HepG2 (cell line): Measurements from ENCODE around the gene SCGB2A2. TPM values are rescaled to one million over a fixed set of nuclear protein-coding genes. Genes with fewer than 3 reads are reported as not detected.

ENCODE experiments used
- ATAC-seq: fragments of 200-7000 bp; cut with Tn5 transposase; 3 replicates; pipeline ENCODE4 v1.9.1; 2020; ENCODE audit warnings: mild to moderate bottlenecking, moderate library complexity
- BruUV-seq: library from RNA; stranded (reverse); fragments of 400-500 nt; replicated peaks from 2 replicates; lab custom pipeline; 2021; lab: Mats Ljungman, UMichigan
- CTCF ChIA-PET: fragments of 300-600 bp; formaldehyde crosslinking; extraction: SDS; loops from one replicate; lab custom pipeline; 2021; ENCODE audit warnings: low total read pairs, inconsistent platforms, low intra/inter-chr PET ratio; lab: Yijun Ruan, JAX
- POLR2A ChIA-PET: fragments of 350-600 bp; sonication (Branson Sonifier 250); formaldehyde crosslinking; loops from one replicate; lab custom pipeline; 2020; ENCODE audit warnings: antibody characterized with exemption, inconsistent platforms; lab: Yijun Ruan, JAX
- DNase-seq: peaks from one replicate; pipeline ENCODE4 v3.0.0-alpha.2; 2015; ENCODE audit warnings: low spot score
- FAIRE-seq: peaks from 3 replicates; lab custom pipeline; 2011; peaks lifted over from hg19 to GRCh38; lab: Jason Lieb, UNC
- H2AFZ ChIP-seq: one replicate; pipeline ENCODE4 v1.6.1; 2011; ENCODE audit warnings: low read length, inconsistent platforms
- H3K27ac ChIP-seq: fragments of 300-600 bp; 3 replicates; pipeline ENCODE4 v1.8.0; 2011; ENCODE audit warnings: mixed run types, mild to moderate bottlenecking, mixed read lengths, low read length, inconsistent platforms; ENCODE audit not compliant: insufficient read depth; ENCODE audit errors: extremely low read length
- H3K27me3 ChIP-seq, 2 experiments: fragments of 200-600 bp in 1 of 2; 2 replicates in 1 of 2; 3 replicates in 1 of 2; pipeline versions ENCODE4 v1.6.0 to v1.8.0; 2011; ENCODE audit warnings: low read length in 2 of 2, mild to moderate bottlenecking in 2 of 2, moderate library complexity in 2 of 2, inconsistent platforms in 1 of 2; ENCODE audit not compliant: insufficient read depth in 2 of 2, control insufficient read depth in 1 of 2
- H3K36me3 ChIP-seq, 2 experiments: fragments of 200-600 bp in 1 of 2; replicated peaks in 1 of 2; 2 replicates in 1 of 2; 3 replicates in 1 of 2; pipeline versions ENCODE4 v1.5.1 to v1.8.0; 2011; ENCODE audit warnings: low read length in 2 of 2, inconsistent platforms in 1 of 2; ENCODE audit not compliant: insufficient read depth in 2 of 2, control insufficient read depth in 1 of 2
- H3K4me1 ChIP-seq: 2 replicates; pipeline ENCODE4 v1.5.1; 2012; ENCODE audit warnings: low read length, inconsistent platforms; ENCODE audit not compliant: insufficient read depth
- H3K4me2 ChIP-seq: 2 replicates; pipeline ENCODE4 v1.6.0; 2011; ENCODE audit warnings: low read depth, low read length, inconsistent platforms
- H3K4me3 ChIP-seq, 3 experiments: fragments of 200-600 bp in 1 of 3; sonication (generic), shearing (Covaris generic) in 1 of 3; replicated peaks in 1 of 3; 2 replicates each; pipeline ENCODE4 v1.5.1; 2011 to 2016; ENCODE audit warnings: low read length in 3 of 3, inconsistent platforms in 2 of 3, low read depth in 2 of 3, mild to moderate bottlenecking in 2 of 3, control low read depth in 1 of 3, mixed read lengths in 1 of 3; ENCODE audit not compliant: insufficient read depth in 1 of 3
- H3K79me2 ChIP-seq: one replicate; pipeline ENCODE4 v1.6.1; 2011; ENCODE audit warnings: low read length, inconsistent platforms; ENCODE audit not compliant: insufficient read depth
- H3K9ac ChIP-seq: 2 replicates; pipeline ENCODE4 v1.6.0; 2011; ENCODE audit warnings: mild to moderate bottlenecking, low read depth, low read length, inconsistent platforms; ENCODE audit not compliant: insufficient read depth
- H3K9me3 ChIP-seq: 2 replicates; pipeline ENCODE4 v1.5.1; 2012; ENCODE audit warnings: mild to moderate bottlenecking, low read length
- H4K20me1 ChIP-seq: 2 replicates; pipeline ENCODE4 v1.6.0; 2011; ENCODE audit warnings: inconsistent platforms, mild to moderate bottlenecking, low read length, moderate library complexity; ENCODE audit not compliant: insufficient read depth
- NAIF1 ChIP-seq: sonication (generic); formaldehyde crosslinking; IDR thresholded peaks from 2 replicates; pipeline ENCODE4 v1.5.0; 2020; ENCODE audit warnings: mild to moderate bottlenecking, missing genetic modification reagents, borderline replicate concordance
- SOX6 ChIP-seq, 2 experiments: fragments of 450-650 bp in 1 of 2; sonication (generic) in 1 of 2; formaldehyde crosslinking in 1 of 2; IDR thresholded peaks; 2 replicates each; pipeline versions ENCODE4 v1.4.0 to v1.6.1; 2017 to 2020; ENCODE audit warnings: antibody characterized with exemption in 1 of 2, mild to moderate bottlenecking in 1 of 2, missing genetic modification reagents in 1 of 2
- ZNF232 ChIP-seq: sonication (generic); formaldehyde crosslinking; IDR thresholded peaks from 2 replicates; pipeline ENCODE4 v1.4.0; 2020; ENCODE audit warnings: missing genetic modification reagents, borderline replicate concordance
- ZNF768 ChIP-seq: sonication (generic); formaldehyde crosslinking; IDR thresholded peaks from 2 replicates; pipeline ENCODE4 v1.4.0; 2020; ENCODE audit warnings: missing genetic modification reagents
- WGBS: methylation state at CpG from one replicate; pipeline ENCODE4 v1.1.6; 2017; ENCODE audit warnings: low lambda C conversion rate; 5-methylcytosine and 5-hydroxymethylcytosine counted together
- in situ Hi-C: cut with HindIII; loops from 2 replicates; pipeline ENCODE4 v1.10.0; 2017; ENCODE audit warnings: low pct_unique_long_range_greater_than_20kb; ENCODE audit not compliant: extremely low pct_ligation_motif_present
- intact Hi-C: fragments of 100-400 bp; cut with micrococcal nuclease; formaldehyde crosslinking; loops from one replicate; pipeline ENCODE4 v1.10.0; 2022; ENCODE audit not compliant: unreplicated experiment
- polyA plus RNA-seq, 8 experiments: library from polyadenylated mRNA; depleted of rRNA in 3 of 8; stranded (reverse) in 7 of 8; unstranded in 1 of 8; fragments of >200 nt; fragmentation: Illumina TruSeq in 4 of 8; extraction: Trizol in 4 of 8; gene quantifications; 2 replicates each; pipeline versions ENCODE4 v1.2.1 to v1.2.3, GENCODE V29; 2011 to 2016; ENCODE audit warnings: low read depth in 4 of 8, missing spikeins in 1 of 8, mixed read lengths in 1 of 8; ENCODE audit not compliant: insufficient read depth in 1 of 8
- total RNA-seq, 5 experiments: library from RNA; depleted of rRNA; stranded (reverse); fragments of >200 nt; fragmentation: Illumina TruSeq; extraction: Trizol; gene quantifications; 2 replicates each; pipeline ENCODE4 v1.2.3, GENCODE V29; 2016; ENCODE audit warnings: low read depth in 1 of 5
- TF ChIP-seq, protein P1 (sequence below): sonication (generic); formaldehyde crosslinking; IDR thresholded peaks from 2 replicates; pipeline ENCODE4 v1.4.0; 2020; ENCODE audit warnings: missing genetic modification reagents
- TF ChIP-seq, protein P2 (sequence below): sonication (generic); formaldehyde crosslinking; IDR thresholded peaks from 2 replicates; pipeline ENCODE4 v1.4.0; 2020; ENCODE audit warnings: mild to moderate bottlenecking, missing genetic modification reagents

Gene SCGB2A2
- total and polyA plus RNA-seq, 2 of the 13 experiments (the other 11 are each of a cell fraction or from before 2014, with no cell fraction given), result 0.12 TPM; not detected in 1

DNA sequence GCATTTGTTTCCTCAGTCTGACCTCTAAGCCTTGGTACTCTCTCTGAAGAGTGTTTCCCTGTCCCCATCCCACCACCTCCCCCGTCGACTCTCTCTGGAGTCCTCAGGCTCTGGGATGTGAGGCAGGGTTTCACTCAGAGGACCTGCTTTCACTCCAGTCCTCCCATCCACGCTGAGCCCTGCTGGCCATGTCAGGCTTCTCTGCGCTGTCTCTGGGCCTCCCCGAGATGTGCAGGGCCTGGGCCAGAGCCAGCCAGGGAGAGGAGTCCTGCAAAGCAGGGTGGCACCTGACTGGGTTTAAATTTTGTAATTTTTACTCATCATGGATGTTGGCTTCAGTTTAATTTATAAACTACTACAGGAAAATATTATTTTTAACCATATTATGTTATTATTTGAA, 3.3 kb downstream of the SCGB2A2 start:
- no peak for FAIRE-seq
- Histone ChIP-seq H3K9me3 (no peaks in the 10 kb centered on the region), H3K9ac (no peak overlapping the region), H3K27me3 (peaks cover 2 to 11% of the 10 kb centered on the region in 2 experiments; a peak in 3 of 5 replicates), H3K36me3 (no peaks in the 10 kb centered on the region), H3K4me2 (no peak overlapping the region; the same call in 1 of the 2 replicates), H3K79me2 (no peaks in the 10 kb centered on the region), H4K20me1 (no peaks in the 10 kb centered on the region), H3K27ac (no peak overlapping the region), H3K4me3 (no peak overlapping the region), H3K4me1 (peaks cover 18% of the 10 kb centered on the region), H2AFZ (no peak overlapping the region)
- DNase-seq, result no peak
- peak; percentile 47; the same call in 2 of the 3 replicates for ATAC-seq
- peak; percentile 80; the same call in 1 of the 2 replicates for TF ChIP-seq ZNF768 (CRISPR knock-in tag)
- TF ChIP-seq ZNF232 (CRISPR knock-in tag), result no peak
- TF ChIP-seq, protein P1, sequence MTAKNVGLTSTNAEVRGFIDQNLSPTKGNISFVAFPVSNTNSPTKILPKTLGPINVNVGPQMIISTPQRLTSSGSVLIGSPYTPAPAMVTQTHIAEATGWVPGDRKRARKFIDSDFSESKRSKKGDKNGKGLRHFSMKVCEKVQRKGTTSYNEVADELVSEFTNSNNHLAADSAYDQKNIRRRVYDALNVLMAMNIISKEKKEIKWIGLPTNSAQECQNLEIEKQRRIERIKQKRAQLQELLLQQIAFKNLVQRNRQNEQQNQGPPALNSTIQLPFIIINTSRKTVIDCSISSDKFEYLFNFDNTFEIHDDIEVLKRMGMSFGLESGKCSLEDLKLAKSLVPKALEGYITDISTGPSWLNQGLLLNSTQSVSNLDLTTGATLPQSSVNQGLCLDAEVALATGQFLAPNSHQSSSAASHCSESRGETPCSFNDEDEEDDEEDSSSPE (CRISPR knock-in tag), result no peak
- TF ChIP-seq SOX6 (IDR thresholded peaks at IDR 0.05), result no peak
- 0 out of 2 replicates have a peak, but pooled peaks have one; percentile 5 for TF ChIP-seq SOX6 (CRISPR knock-in tag; IDR thresholded peaks at IDR 0.05)
- TF ChIP-seq, protein P2, sequence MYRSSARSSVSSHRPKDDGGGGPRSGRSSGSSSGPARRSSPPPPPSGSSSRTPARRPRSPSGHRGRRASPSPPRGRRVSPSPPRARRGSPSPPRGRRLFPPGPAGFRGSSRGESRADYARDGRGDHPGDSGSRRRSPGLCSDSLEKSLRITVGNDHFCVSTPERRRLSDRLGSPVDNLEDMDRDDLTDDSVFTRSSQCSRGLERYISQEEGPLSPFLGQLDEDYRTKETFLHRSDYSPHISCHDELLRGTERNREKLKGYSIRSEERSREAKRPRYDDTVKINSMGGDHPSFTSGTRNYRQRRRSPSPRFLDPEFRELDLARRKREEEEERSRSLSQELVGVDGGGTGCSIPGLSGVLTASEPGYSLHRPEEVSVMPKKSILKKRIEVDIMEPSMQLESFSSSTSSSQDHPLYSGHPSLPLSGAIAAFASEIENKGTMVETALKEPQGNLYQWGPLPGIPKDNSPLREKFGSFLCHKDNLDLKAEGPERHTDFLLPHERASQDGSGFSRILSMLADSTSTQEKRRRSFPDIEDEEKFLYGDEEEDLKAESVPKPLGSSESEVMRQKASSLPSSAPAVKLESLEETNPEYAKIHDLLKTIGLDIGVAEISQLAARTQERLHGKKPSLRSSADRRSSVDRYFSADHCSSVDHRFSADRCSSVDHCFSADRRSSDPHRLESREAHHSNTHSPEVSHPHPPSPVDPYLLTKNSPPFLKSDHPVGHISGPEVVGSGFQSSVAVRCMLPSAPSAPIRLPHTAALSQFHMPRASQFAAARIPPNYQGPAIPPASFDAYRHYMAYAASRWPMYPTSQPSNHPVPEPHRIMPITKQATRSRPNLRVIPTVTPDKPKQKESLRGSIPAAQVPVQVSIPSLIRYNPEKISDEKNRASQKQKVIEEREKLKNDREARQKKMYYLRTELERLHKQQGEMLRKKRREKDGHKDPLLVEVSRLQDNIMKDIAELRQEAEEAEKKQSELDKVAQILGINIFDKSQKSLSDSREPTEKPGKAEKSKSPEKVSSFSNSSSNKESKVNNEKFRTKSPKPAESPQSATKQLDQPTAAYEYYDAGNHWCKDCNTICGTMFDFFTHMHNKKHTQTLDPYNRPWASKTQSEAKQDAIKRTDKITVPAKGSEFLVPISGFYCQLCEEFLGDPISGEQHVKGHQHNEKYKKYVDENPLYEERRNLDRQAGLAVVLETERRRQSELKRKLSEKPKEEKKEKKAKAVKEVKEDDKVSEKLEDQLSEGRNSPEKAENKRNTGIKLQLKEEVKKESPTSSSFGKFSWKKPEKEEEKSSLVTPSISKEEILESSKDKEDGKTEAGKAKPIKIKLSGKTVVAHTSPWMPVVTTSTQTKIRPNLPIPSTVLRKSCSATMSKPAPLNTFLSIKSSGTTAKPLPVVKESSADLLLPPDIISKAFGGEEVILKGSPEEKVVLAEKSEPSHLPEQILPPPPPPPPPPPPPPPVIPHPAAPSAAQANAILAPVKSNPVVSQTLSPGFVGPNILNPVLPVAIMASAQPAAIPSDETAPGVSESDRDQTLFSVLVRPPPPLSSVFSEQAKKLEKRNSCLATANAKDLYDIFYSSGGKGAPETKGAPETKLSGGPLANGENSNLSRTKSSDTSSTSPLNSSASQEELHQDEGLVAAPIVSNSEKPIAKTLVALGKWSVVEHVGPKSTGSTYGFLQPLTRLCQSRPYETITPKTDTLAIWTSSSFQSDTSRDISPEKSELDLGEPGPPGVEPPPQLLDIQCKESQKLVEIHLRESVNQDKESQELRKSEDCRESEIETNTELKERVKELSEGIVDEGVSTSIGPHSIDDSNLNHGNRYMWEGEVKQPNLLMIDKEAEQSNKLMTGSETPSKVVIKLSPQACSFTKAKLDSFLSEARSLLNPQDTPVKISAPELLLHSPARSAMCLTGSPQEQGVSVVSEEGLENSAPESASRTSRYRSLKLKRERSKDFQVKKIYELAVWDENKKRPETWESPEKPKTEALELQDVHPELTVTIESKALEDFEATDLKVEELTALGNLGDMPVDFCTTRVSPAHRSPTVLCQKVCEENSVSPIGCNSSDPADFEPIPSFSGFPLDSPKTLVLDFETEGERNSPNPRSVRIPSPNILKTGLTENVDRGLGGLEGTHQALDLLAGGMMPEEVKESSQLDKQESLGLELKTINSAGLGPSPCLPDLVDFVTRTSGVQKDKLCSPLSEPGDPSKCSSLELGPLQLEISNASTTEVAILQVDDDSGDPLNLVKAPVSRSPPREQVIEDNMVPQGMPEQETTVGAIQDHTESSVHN, result no peak
- no peak for TF ChIP-seq NAIF1
- ChIA-PET CTCF (no interaction called here), POLR2A (no interaction called here)
- 47% methylated on average over 5 of the region's 5 CpGs for WGBS
- in situ Hi-C loops, result no loop called here
- BruUV-seq, result no TSS peak
- intact Hi-C loops, result no loop called here
